HepG2 (cell line): ENCODE measurements around the gene CDO1. TPM values are rescaled to one million over a fixed set of nuclear protein-coding genes. Genes with fewer than 3 reads are reported as not detected.
A peak's percentile ranks its signal among the peaks of the same experiment; 100 is the strongest.

Source experiments
- CTCF ChIP-seq: sonication (generic); formaldehyde crosslinking; IDR thresholded peaks from 2 replicates; pipeline ENCODE4 v1.5.0; 2020; ENCODE audit warnings: mild to moderate bottlenecking, missing genetic modification reagents, moderate library complexity
- E2F2 ChIP-seq: sonication (generic); formaldehyde crosslinking; IDR thresholded peaks from 2 replicates; pipeline ENCODE4 v1.4.0; 2020; ENCODE audit warnings: missing genetic modification reagents, borderline replicate concordance
- FOXA3 ChIP-seq: IDR thresholded peaks from 2 replicates; pipeline ENCODE4 v1.6.1; 2016; ENCODE audit warnings: missing genetic modification reagents, missing compliant biosample characterization
- HNRNPLL ChIP-seq: fragments of 200-400 bp; formaldehyde crosslinking; IDR thresholded peaks from 2 replicates; pipeline ENCODE4 v1.6.1; 2017; ENCODE audit warnings: mild to moderate bottlenecking, low read depth, low read length; ENCODE audit not compliant: poor library complexity, severe bottlenecking
- JARID2 ChIP-seq: sonication (generic); formaldehyde crosslinking; IDR thresholded peaks from 2 replicates; pipeline ENCODE4 v1.8.1; 2023; ENCODE audit warnings: missing genetic modification reagents, inconsistent platforms; ENCODE audit not compliant: insufficient replicate concordance
- KIAA2018 ChIP-seq: sonication (generic); formaldehyde crosslinking; IDR thresholded peaks from 2 replicates; pipeline ENCODE4 v1.5.0; 2020; ENCODE audit warnings: mild to moderate bottlenecking, missing genetic modification reagents, borderline replicate concordance
- PHF8 ChIP-seq: sonication (generic); formaldehyde crosslinking; IDR thresholded peaks from 2 replicates; pipeline ENCODE4 v1.5.0; 2020; ENCODE audit warnings: missing genetic modification reagents
- TARDBP ChIP-seq: sonication (generic); formaldehyde crosslinking; IDR thresholded peaks from 2 replicates; pipeline ENCODE4 v1.8.0; 2022; ENCODE audit warnings: mild to moderate bottlenecking, missing genetic modification reagents
- TBX2 ChIP-seq: sonication (generic); formaldehyde crosslinking; IDR thresholded peaks from 2 replicates; pipeline ENCODE4 v1.5.0; 2020; ENCODE audit warnings: missing genetic modification reagents, mild to moderate bottlenecking, borderline replicate concordance
- UBTF ChIP-seq: sonication (generic); formaldehyde crosslinking; IDR thresholded peaks from 2 replicates; pipeline ENCODE4 v1.4.0; 2020; ENCODE audit warnings: mild to moderate bottlenecking, missing genetic modification reagents
- ZNF264 ChIP-seq: sonication (generic); formaldehyde crosslinking; IDR thresholded peaks from 2 replicates; pipeline ENCODE4 v1.4.0; 2020; ENCODE audit warnings: missing genetic modification reagents
- ZNF556 ChIP-seq: sonication (generic); formaldehyde crosslinking; IDR thresholded peaks from 2 replicates; pipeline ENCODE4 v1.4.0; 2020; ENCODE audit warnings: mild to moderate bottlenecking, missing genetic modification reagents, borderline replicate concordance
- ZNF577 ChIP-seq: sonication (generic); formaldehyde crosslinking; IDR thresholded peaks from 2 replicates; pipeline ENCODE4 v1.4.0; 2020; ENCODE audit warnings: mild to moderate bottlenecking, low read depth, missing genetic modification reagents, borderline replicate concordance
- ZNF777 ChIP-seq: sonication (generic); formaldehyde crosslinking; IDR thresholded peaks from 2 replicates; pipeline ENCODE4 v1.4.0; 2020; ENCODE audit warnings: missing genetic modification reagents
- polyA plus RNA-seq, 8 experiments: library from polyadenylated mRNA; depleted of rRNA in 3 of 8; stranded (reverse) in 7 of 8; unstranded in 1 of 8; fragments of >200 nt; fragmentation: Illumina TruSeq in 4 of 8; extraction: Trizol in 4 of 8; gene quantifications; 2 replicates each; pipeline versions ENCODE4 v1.2.1 to v1.2.3, GENCODE V29; 2011 to 2016; ENCODE audit warnings: low read depth in 4 of 8, missing spikeins in 1 of 8, mixed read lengths in 1 of 8; ENCODE audit not compliant: insufficient read depth in 1 of 8
- total RNA-seq, 5 experiments: library from RNA; depleted of rRNA; stranded (reverse); fragments of >200 nt; fragmentation: Illumina TruSeq; extraction: Trizol; gene quantifications; 2 replicates each; pipeline ENCODE4 v1.2.3, GENCODE V29; 2016; ENCODE audit warnings: low read depth in 1 of 5

The CDO1 gene
- total and polyA plus RNA-seq, 2 of the 13 experiments (the other 11 are each of a cell fraction or from before 2014, with no cell fraction given) = 3.2 to 4.4 TPM

GRCh38 chr5:115816226-115817081, at the start of gene CDO1 (continued):
- no peak for TF ChIP-seq ZNF577 (CRISPR knock-in tag)
- peak; percentile 73 for TF ChIP-seq HNRNPLL
- TF ChIP-seq PHF8 (CRISPR knock-in tag) = peak; percentile 37
- no peak for TF ChIP-seq JARID2 (CRISPR knock-in tag)
- TF ChIP-seq CTCF (CRISPR knock-in tag) = peak; percentile 14; the same call in 1 of the 2 replicates
- TF ChIP-seq UBTF = peak; percentile 71; the same call in 1 of the 2 replicates
- no peak; the same call in none of the 2 replicates for TF ChIP-seq TBX2 (CRISPR knock-in tag)
- 0 out of 2 replicates have a peak, but pooled peaks have one; percentile 6 for TF ChIP-seq TARDBP (CRISPR knock-in tag)
- TF ChIP-seq KIAA2018 (CRISPR knock-in tag) = no peak
- TF ChIP-seq ZNF556 (CRISPR knock-in tag) = no peak
- no peak for TF ChIP-seq E2F2 (CRISPR knock-in tag)
- peak; percentile 68 for TF ChIP-seq ZNF777 (CRISPR knock-in tag)
- no peak for TF ChIP-seq ZNF264 (CRISPR knock-in tag)
- TF ChIP-seq FOXA3 (CRISPR knock-in tag) = no peak
